NCI-H526 (cell line): ENCODE results near the gene FANCL.
"Not testable (repeated sequence)": the region's sequence is repeated elsewhere in the genome, so short reads cannot be mapped to it uniquely, and the experiment has no call there.

ENCODE experiments used
- DNase-seq, 2 experiments: peaks; one replicate each; lab custom pipeline; 2025; lab: John Stamatoyannopoulos, UW

Gene FANCL

GRCh38 chr2:58240670-58241545, at the start of gene FANCL:
Gene FANCL (minus strand): TSS chr2:58241325. CDS start chr2:58241313, 12 bp downstream.
- peak; percentile 89 to 96 for DNase-seq

- DNase-seq, result no peak
Observed at GRCh38 chr2:58289029-58289428, 47.9 kb upstream of the FANCL start.

GRCh38 chr2:58283931-58284330, 42.8 kb upstream of the FANCL start:
- DNase-seq, result no peak

GRCh38 chr2:58275144-58275543, 34.0 kb upstream of the FANCL start:
- DNase-seq, result not testable (repeated sequence)

GRCh38 chr2:58271826-58272225, 30.7 kb upstream of the FANCL start:
- peak; percentile 29 to 35 for DNase-seq

- DNase-seq, result no peak
Observed at GRCh38 chr2:58268685-58269084, 27.6 kb upstream of the FANCL start.

- DNase-seq, result no peak
Observed at GRCh38 chr2:58266211-58266610, 25.1 kb upstream of the FANCL start.

GRCh38 chr2:58261209-58261608, 20.1 kb upstream of the FANCL start:
- no peak for DNase-seq

GRCh38 chr2:58258456-58258855, 17.3 kb upstream of the FANCL start:
- DNase-seq, result not testable (repeated sequence)

- not testable (repeated sequence) for DNase-seq
Observed at GRCh38 chr2:58251331-58252201, 10.4 kb upstream of the FANCL start.

GRCh38 chr2:58241546-58241864, 380 bp upstream of the FANCL start:
- no peak for DNase-seq

GRCh38 chr2:58239243-58239925, 1.7 kb downstream of the FANCL start:
- DNase-seq, result no peak

- DNase-seq, result peak in 1 of 2 experiments; percentile 4
Observed at GRCh38 chr2:58237741-58238140, 3.4 kb downstream of the FANCL start.

GRCh38 chr2:58235984-58236383, 5.1 kb downstream of the FANCL start:
- no peak for DNase-seq

- DNase-seq, result no peak
Observed at GRCh38 chr2:58235170-58235569, 6.0 kb downstream of the FANCL start.

- no peak for DNase-seq
Observed at GRCh38 chr2:58228299-58228698, 12.8 kb downstream of the FANCL start.

- DNase-seq, result no peak
Observed at GRCh38 chr2:58227171-58227917, 13.8 kb downstream of the FANCL start.

- no peak for DNase-seq
Observed at GRCh38 chr2:58221909-58222308, 19.2 kb downstream of the FANCL start.

- no peak for DNase-seq
Observed at GRCh38 chr2:58215429-58215828, 25.7 kb downstream of the FANCL start.

- DNase-seq, result not testable (repeated sequence)
Observed at GRCh38 chr2:58210951-58211568, 30.1 kb downstream of the FANCL start.

- no peak for DNase-seq
Observed at GRCh38 chr2:58207189-58207588, 33.9 kb downstream of the FANCL start.
